HG03378 (cell line): ENCODE measurements around the gene DNAJC9.

Experiments
- ATAC-seq: cut with Tn5 transposase; IDR thresholded peaks from one replicate; pipeline ENCODE4 v1.9.1; 2021; ENCODE audit warnings: mild to moderate bottlenecking, moderate library complexity; ENCODE audit not compliant: unreplicated experiment

Gene DNAJC9

DNA sequence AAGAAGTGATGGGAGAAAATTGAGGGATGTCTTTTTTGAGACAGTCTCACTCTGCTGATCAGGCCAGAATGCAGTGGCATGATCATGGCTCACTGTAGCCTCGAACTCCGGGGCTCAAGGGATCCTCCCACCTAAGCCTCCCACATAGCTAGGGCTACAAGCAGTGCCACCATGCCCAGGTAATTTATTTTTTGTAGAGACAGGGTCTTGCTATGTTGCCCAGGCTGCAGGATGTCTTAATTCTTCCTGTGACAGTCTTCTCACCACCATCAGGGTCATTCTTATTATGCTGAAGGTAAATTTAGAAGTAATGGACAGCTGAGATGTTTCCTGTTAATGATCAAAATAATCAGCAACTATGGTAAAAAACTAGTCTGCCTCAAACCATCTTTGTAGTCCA, 7.1 kb downstream of the DNAJC9 start:
- ATAC-seq = no peak

DNA sequence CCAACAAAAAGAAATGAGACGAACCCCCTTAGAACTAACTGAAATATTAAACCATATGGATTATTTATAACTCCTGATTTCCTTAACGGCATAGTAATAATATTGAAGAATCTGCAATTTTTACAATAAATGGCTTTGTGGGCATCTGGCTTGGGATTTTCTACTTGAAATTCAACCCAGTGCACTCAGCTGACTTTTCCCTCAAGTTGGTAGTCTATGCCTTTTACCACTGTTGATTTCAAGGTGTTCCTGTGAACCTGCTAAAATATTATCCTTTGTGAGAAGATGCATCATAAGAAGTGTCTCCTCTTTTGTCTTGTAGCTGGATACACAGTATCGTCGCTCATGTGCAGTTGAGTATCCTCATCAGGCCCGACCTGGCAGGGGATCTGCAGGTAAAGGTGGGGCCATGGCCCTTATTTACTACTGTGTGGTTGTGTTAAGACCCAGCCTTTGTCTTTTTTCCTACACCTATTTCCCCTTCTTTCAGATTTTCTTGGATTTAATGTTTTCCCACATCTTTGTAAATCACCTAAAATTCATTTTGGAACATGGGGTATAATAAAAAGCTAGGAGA, 8.0 kb downstream of the DNAJC9 start:
- ATAC-seq = no peak

DNA sequence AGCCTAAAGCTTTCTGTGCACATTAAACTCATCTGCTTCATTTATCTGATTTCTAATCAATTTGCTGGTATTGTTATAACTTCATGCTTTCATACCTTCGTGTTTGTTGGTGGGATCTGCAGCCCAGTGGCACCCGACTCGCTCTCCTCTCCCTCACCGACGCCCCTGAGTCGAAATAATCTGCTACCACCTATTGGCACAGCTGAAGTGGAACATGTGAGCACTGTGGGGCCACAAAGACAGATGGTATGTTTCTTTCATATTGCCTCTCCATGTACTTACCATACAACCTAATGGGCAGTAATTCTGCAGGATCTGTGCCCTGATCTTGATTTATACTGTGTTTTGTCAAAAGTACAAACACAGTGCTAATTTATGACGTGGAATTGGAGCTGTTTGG, 12.4 kb downstream of the DNAJC9 start:
- no peak for ATAC-seq

DNA sequence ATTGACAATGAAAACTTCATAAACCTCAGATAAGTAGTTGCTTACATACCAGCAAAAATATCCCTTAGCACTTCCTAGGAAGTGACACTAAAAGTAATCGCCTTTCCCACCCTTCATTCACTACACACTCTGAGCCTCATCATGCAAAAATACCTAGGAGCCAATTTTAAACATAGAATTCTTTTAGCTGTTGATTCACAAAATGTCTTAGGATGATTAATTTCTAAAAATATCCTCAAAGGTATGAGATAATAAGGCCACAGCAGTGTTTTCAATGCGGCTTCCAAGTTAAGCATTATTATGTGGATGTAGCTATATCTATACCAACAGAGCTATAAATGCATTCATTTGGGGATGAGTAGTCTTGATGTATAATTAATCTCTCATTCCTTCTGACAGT, 13.2 kb downstream of the DNAJC9 start:
- ATAC-seq = no peak

DNA sequence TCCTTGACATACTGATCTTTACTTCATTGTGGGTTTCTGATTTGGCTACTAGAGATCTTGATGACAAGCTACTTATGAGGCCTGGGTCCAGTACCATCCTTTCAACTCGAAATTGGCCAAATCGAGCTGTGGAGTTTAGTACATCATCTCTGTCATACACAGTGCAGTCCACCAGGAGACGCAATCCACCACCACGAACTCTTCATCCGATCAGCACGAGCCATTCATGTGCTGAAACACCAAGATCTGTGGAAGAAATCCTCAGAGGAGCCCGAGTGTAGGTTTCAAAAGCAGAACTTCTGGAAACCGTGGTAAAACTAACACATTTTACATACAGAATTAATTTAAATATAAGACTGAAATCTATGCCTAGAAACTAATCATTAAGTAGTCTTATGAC, 14.2 kb downstream of the DNAJC9 start:
- ATAC-seq = no peak

DNA sequence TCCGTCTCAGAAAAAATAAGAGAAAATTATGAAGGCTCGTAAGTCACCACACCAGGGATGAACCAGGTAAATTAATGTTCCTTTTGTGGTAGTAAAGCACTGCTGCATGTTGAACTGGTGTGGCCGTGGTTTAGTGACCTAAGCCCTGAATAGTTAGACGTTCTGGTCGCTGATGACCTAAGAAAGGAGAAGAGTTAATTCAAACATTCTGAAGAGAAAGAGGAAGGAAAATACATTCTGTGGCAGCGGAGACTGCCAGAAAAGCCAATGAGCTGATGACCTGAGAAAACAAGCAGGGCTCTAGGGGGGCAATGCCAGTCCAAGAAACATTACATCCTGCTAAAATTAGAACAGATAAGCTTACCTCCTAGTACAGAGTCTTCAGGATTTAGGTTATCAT, 17.5 kb downstream of the DNAJC9 start:
- ATAC-seq = no peak

DNA sequence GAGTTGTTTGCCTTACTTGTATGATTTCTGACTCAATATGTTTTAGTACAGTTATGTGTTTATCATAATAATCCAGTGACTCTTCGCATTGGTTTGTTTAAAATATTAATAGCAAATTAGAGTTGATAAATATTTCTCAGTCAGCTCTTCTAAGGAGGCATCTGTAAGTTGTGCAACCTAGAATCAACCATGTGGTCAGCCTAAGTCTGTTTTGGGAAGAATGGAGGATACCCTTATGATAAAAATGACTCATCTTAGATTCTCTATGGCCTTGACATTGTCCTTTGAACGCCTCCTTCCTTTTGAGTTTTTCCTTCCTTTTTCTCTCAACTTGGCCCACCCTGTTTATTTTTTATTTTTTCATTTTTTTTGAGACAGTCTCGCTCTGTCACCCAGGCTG, 18.8 kb downstream of the DNAJC9 start:
- ATAC-seq = no peak

DNA sequence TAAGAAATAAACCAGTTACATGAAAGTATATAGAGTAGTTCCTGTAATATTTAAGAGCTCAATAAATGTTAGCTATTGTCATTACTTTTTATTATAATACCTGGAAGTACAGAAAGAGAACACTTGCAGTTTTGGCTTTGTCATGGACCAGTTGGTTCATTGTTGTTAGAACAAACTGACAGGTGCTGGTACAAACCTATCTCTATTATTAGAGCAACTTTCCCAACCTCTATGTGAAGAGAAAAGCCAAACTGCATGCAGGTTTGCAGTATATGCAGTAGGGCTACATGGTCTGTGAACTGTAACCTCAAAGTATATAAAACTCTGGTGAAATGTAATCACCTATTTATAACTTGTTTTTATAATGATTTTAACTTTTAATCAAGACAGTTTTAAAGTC, 20.4 kb downstream of the DNAJC9 start:
- ATAC-seq = no peak

DNA sequence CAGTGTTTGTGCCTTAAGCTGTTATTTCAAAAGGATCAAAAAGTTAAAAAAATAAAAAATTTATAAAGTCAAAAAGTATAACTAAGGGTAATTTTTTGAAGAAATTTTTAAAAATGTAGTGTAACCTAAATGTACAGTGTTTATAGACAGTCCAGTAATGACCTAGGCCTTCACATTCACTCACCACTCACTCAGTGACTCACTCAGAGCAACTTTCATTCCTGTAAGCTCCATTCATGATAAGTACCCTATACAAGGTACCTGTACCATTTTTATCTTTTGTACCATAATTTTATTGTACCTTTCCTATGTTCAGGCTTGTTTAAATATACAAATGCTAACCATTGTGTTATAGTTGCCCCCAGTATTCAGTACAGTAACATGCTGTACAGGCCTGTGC, 21.5 kb downstream of the DNAJC9 start:
- ATAC-seq = no peak

DNA sequence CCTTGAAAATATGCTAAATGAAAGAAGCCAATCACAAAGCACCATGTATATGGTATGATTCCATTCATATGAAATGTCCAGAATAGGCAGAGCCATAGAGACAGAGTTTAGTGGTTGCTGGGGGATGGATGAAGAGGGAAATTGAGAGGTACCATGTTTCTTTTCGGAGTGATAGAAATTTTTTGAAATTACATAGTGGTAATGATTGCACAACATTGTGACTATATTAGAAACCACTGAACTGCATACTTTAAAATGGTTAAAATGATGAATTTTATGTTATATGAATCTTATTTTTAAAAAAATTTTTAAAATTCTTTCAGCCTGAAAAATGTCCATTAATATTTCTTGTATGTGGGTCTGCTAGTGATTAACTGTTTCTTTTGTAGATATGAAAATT, 26.1 kb downstream of the DNAJC9 start:
- ATAC-seq = no peak

DNA sequence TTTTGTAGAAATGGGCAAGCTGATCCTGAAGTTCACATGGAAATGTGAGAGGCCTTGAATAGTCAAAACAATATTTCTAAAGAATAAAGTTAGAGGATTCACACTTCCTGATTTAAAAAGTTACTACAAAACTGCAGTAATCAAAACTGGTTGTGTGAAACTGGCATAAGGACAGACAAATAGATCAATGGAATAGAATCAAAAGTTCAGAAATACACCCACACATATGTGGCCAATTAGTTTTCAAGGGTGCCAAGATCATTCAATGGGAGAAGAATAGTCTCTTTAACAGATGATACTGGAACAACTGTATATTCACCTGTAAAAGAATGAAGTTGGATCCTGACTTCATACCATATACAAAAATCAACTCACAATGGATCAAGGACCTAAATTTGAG, 27.7 kb downstream of the DNAJC9 start:
- ATAC-seq = no peak

DNA sequence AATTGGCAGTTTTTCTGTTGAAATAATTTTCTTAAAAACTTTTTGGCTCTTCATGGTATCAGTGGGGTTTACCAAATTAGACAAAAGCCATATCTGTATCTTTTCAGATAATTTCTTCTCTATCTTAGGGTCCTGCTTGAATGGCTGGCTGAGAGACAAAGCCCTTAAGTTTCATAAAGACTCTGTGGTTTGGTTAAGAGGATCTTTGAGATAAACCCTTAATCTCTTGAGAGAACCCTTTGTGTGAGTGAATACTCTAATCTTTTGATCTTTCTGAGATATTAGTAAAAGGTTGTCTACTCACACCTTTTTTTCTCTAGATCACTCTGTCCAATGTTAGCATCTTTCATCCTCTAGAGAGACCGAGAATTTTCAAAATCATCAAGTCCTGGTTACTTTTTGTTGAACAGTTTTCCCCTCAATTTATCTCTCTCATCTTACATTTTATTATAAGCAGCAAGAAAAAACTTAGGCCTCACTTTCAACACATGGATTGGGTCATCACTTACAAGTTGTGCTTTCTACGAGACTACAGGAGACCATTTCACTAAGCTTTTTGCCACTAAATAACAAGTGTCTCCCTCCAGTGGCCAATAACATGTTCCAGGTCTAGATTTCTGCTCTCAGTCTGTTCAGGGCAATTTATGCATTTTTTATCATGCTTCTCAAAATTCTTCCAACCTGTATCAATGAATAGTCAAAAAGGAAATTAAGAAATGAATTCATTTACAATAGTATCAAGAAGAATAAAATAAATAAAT, 28.4 kb downstream of the DNAJC9 start:
- no peak for ATAC-seq

DNA sequence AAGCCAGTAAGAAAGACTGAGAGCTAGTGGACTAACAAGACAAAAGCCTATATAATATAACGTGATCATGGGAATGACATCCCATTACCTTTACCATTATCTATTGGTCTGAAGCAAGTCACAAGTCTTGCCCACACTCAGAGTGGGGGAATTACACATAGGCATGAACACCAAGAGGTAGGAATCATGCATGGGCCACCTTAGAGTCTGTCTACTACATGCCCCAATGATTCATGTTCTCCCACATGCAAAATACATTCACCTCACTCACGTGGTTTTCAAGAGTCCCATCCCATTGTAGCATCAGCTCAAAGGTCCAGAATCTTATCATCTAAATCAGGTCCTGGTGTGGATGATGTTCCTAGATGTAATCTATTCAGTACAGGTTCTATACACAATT, 29.4 kb downstream of the DNAJC9 start:
- no peak for ATAC-seq

DNA sequence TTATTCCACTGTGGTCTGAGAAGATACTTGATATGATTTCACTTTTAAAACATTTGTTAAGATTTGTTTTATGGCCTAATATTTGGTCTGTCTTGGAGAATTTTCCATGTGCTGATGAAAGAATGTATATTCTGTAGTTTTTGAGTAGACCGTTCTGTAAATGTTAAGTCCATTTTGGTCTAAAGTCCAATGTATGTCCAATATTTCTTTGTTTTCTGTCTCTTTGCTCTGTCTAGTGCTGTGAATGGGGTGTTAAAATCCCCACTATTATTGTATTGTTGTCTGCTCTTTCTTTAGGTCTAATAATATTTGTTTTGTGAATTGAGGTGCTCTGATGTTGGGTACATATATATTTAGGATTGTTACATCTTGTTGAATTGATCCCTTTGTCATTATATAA, 31.3 kb downstream of the DNAJC9 start:
- ATAC-seq = no peak

DNA sequence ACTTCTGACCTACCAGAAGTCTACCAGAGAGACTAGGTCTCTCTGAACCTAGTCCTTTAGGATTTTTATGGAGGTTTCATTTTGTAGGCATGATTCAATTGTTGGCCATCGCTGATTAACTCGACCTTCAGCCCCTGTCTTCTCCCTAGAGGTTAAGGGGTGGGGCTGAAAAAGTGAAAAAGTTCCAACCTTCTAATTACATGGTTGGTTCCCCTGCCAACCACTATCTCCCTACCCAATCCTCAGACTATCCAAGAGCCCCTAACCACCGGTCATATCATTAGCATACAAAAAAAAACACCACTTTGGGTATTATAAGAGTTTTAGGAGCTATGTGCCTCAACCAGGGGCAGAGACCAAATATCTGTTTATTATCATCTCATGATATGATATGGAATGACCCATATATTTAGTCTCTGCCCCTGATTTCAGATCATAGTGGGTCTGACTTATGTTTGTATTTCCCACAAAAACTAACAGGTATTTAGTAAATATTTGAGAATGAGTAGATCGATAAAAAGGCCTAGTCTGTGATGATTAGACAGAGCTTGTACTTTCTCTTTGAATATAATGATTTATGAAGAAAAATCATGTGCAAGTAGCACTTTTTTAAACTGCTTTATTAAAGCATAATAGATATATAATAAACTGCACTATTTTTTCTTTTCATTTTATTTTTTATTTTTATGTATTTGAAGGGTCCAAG, 35.8 kb downstream of the DNAJC9 start:
- ATAC-seq = no peak

DNA sequence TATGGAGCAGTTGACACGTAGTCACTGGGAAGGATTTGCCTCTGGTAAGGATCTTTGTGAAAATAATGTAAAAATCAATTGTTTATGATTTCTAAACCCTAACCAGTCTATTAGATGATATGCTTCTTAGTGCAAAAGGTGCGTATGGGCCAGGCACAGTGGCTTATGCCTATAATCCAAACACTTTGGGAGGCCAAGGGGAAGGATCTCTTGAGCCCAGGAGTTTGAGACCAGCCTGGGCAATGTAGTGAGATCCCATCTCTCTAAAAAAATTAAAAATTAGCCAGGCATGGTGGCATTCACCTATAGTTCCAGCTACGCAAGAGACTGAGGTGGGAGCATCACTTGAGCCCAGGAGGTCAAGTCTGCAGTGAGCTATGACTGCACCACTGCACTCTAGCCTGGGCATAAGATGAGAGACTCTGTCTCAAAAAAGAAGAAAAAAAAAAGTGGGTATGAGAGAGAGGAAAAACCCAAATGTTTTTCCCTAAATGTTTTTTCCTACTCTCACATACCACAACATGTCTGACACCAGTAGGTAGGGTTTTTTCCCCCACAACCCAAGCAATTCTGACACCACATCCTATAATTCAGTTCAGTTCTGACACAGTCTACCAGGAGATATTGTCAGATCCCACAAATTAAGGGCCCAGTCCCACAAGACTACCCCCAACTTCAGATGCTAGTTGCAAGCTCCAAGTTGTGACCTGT, 36.5 kb downstream of the DNAJC9 start:
- no peak for ATAC-seq

DNA sequence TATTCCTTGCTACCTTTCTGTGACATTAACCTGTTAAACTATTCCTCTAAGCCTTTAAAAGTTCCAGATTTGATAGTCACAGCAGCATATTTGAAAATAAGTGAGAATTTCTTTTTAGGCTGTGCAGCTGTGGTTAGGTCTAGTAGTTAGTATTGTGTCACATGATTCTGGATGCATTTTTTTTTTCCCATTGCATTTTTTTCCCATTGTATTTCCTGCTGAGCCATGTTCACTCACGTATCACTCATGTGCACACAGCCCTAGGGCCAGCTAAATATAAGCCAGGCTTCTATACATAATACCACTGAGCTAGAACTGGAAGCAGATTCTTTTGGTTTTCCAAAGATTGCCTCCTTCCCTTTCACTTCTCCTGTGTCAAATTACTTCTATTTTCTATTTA, 37.4 kb downstream of the DNAJC9 start:
- no peak for ATAC-seq

DNA sequence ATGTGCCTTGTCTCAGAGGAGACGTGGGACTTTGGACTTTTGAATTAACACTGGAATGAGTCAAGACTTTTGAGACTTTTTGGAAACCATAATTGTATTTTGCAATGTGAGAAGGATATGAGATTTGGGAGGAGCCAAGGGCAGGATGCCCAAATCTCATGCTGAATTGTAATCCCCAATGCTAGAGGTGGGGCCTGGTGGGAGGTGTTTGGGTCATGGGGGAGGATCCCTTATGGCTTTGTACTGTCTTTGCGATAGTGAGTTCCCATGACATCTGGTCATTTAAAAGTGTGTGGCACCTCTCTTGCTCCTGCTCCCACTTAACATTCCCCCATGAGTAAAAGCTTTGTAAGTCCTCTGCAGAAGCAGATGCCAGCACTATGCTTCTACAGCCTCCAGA, 39.2 kb downstream of the DNAJC9 start:
- ATAC-seq = no peak

DNA sequence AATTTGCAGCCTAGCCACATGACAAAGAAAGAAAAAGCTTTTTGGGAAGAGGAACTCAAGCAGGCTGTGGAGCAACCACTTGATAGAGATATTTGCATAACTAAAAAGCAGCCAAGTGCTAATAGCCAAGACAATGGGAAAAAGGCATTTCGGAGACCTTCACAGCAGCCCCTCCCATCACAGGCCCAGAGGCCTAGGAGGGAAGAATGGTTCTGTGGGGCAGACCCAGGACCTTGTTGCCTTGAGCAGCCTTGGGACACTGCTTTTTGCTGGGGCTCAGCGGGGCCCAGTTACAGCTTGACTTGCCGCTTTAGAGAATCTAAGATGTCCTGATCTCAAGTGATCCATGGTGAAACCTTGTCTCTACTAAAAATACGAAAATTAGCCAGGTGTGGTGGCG, 40.7 kb downstream of the DNAJC9 start:
- ATAC-seq = no peak

DNA sequence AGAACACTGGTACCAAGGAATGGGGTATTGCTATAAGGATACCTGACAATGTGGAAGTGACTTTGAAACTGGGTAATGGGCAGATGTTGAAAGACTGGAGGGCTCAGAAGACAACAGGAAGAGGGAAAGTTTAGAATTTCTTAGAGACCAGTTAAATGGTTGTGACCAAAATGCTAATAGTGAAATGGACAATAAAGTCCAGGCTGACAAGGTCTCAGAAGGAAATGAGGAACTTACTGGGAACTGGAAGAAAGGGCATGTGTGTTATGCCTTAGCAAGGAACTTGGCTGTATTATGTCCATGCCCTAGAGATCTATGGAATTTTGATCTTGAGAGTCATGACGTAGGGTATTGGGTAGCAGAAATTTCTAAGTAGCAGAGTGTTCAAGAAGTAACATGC, 41.2 kb downstream of the DNAJC9 start:
- no peak for ATAC-seq

DNA sequence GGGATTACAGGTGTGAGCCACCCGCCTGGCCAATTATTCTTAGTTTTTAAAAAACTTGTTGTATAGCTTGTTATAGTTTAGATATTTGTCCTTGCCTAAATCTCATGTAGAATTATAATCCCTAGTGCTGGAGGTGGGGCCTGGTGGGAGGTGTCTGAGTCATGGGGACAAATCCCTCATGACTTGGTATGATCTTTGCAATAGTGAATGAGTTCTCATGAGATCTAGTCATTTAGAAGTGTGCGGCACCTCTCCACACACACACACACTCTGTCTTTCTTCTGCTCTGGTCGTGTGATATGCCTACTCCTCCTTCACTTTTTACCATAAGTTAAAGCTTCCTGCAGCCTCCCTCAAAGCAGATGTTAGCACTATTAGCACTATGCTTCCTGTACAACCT, 42.0 kb downstream of the DNAJC9 start:
- no peak for ATAC-seq
